ENCODE data around the gene TRIM72.

The TRIM72 gene

GRCh38 chr16:31184888-31185287, 29.0 kb upstream of the TRIM72 start:
- H3K36me3 ChIP-seq (ENCODE audit: control insufficient read depth, insufficient read depth, low read length), result peaks cover 49% of the 10 kb centered on the region
- H3K27ac ChIP-seq (ENCODE audit: low read depth, low read length), result no peak overlapping the region
- H3K4me1 ChIP-seq (ENCODE audit: control insufficient read depth, insufficient read depth, low read length), result peaks cover 15% of the 10 kb centered on the region
- no peak overlapping the region for H3K4me3 ChIP-seq (ENCODE audit: low read length)
- no peaks in the 10 kb centered on the region for H3K27me3 ChIP-seq (ENCODE audit: control insufficient read depth, insufficient read depth, low read length)
- H3K9ac ChIP-seq (ENCODE audit: low read length), result no peak overlapping the region

GRCh38 chr16:31185339-31185738, 28.6 kb upstream of the TRIM72 start:
- Histone ChIP-seq H3K27ac (ENCODE audit: low read depth, low read length) (no peak overlapping the region), H3K27me3 (ENCODE audit: control insufficient read depth, insufficient read depth, low read length) (no peaks in the 10 kb centered on the region), H3K4me1 (ENCODE audit: control insufficient read depth, insufficient read depth, low read length) (peaks cover 15% of the 10 kb centered on the region), H3K36me3 (ENCODE audit: control insufficient read depth, insufficient read depth, low read length) (peaks cover 54% of the 10 kb centered on the region), H3K4me3 (ENCODE audit: low read length) (no peak overlapping the region), H3K9ac (ENCODE audit: low read length) (no peak overlapping the region)

GRCh38 chr16:31186176-31186575, 27.7 kb upstream of the TRIM72 start:
- H3K27me3 ChIP-seq (ENCODE audit: control insufficient read depth, insufficient read depth, low read length), result no peaks in the 10 kb centered on the region
- H3K9ac ChIP-seq (ENCODE audit: low read length), result no peak overlapping the region
- H3K4me3 ChIP-seq (ENCODE audit: low read length), result no peak overlapping the region
- peaks cover 14% of the 10 kb centered on the region for H3K4me1 ChIP-seq (ENCODE audit: control insufficient read depth, insufficient read depth, low read length)
- peaks cover 62% of the 10 kb centered on the region for H3K36me3 ChIP-seq (ENCODE audit: control insufficient read depth, insufficient read depth, low read length)
- no peak overlapping the region for H3K27ac ChIP-seq (ENCODE audit: low read depth, low read length)

GRCh38 chr16:31186930-31187807, 26.8 kb upstream of the TRIM72 start:
- Histone ChIP-seq H3K27me3 (ENCODE audit: control insufficient read depth, insufficient read depth, low read length) (no peaks in the 10 kb centered on the region), H3K27ac (ENCODE audit: low read depth, low read length) (no peak overlapping the region), H3K9ac (ENCODE audit: low read length) (no peak overlapping the region), H3K4me3 (ENCODE audit: low read length) (no peak overlapping the region), H3K36me3 (ENCODE audit: control insufficient read depth, insufficient read depth, low read length) (peaks cover 72% of the 10 kb centered on the region), H3K4me1 (ENCODE audit: control insufficient read depth, insufficient read depth, low read length) (peaks cover 8% of the 10 kb centered on the region)

GRCh38 chr16:31187808-31188189, 26.1 kb upstream of the TRIM72 start:
- Histone ChIP-seq H3K27me3 (ENCODE audit: control insufficient read depth, insufficient read depth, low read length) (no peaks in the 10 kb centered on the region), H3K36me3 (ENCODE audit: control insufficient read depth, insufficient read depth, low read length) (peaks cover 73% of the 10 kb centered on the region), H3K27ac (ENCODE audit: low read depth, low read length) (no peak overlapping the region), H3K4me3 (ENCODE audit: low read length) (no peak overlapping the region), H3K4me1 (ENCODE audit: control insufficient read depth, insufficient read depth, low read length) (peaks cover 7% of the 10 kb centered on the region), H3K9ac (ENCODE audit: low read length) (no peak overlapping the region)

- no peaks in the 10 kb centered on the region for H3K27me3 ChIP-seq (ENCODE audit: control insufficient read depth, insufficient read depth, low read length)
- H3K4me1 ChIP-seq (ENCODE audit: control insufficient read depth, insufficient read depth, low read length), result no peaks in the 10 kb centered on the region
- H3K36me3 ChIP-seq (ENCODE audit: control insufficient read depth, insufficient read depth, low read length), result peaks cover 76% of the 10 kb centered on the region
- H3K27ac ChIP-seq (ENCODE audit: low read depth, low read length), result no peak overlapping the region
- no peak overlapping the region for H3K9ac ChIP-seq (ENCODE audit: low read length)
- H3K4me3 ChIP-seq (ENCODE audit: low read length), result no peak overlapping the region
These were observed 25.2 kb upstream of the TRIM72 start for GRCh38 chr16:31188450-31189411.

- Histone ChIP-seq H3K9ac (ENCODE audit: low read length) (no peak overlapping the region), H3K27ac (ENCODE audit: low read depth, low read length) (no peak overlapping the region), H3K36me3 (ENCODE audit: control insufficient read depth, insufficient read depth, low read length) (peaks cover 75% of the 10 kb centered on the region), H3K4me3 (ENCODE audit: low read length) (no peak overlapping the region), H3K27me3 (ENCODE audit: control insufficient read depth, insufficient read depth, low read length) (no peaks in the 10 kb centered on the region), H3K4me1 (ENCODE audit: control insufficient read depth, insufficient read depth, low read length) (no peaks in the 10 kb centered on the region)
These were observed 24.5 kb upstream of the TRIM72 start for GRCh38 chr16:31189412-31189778.

- H3K27me3 ChIP-seq (ENCODE audit: control insufficient read depth, insufficient read depth, low read length), result no peaks in the 10 kb centered on the region
- no peak overlapping the region for H3K4me3 ChIP-seq (ENCODE audit: low read length)
- peaks cover 72% of the 10 kb centered on the region for H3K36me3 ChIP-seq (ENCODE audit: control insufficient read depth, insufficient read depth, low read length)
- no peaks in the 10 kb centered on the region for H3K4me1 ChIP-seq (ENCODE audit: control insufficient read depth, insufficient read depth, low read length)
- no peak overlapping the region for H3K27ac ChIP-seq (ENCODE audit: low read depth, low read length)
- no peak overlapping the region for H3K9ac ChIP-seq (ENCODE audit: low read length)
These were observed 23.9 kb upstream of the TRIM72 start for GRCh38 chr16:31190061-31190460.

- H3K27me3 ChIP-seq (ENCODE audit: control insufficient read depth, insufficient read depth, low read length), result no peaks in the 10 kb centered on the region
- H3K9ac ChIP-seq (ENCODE audit: low read length), result no peak overlapping the region
- no peak overlapping the region for H3K4me3 ChIP-seq (ENCODE audit: low read length)
- no peak overlapping the region for H3K27ac ChIP-seq (ENCODE audit: low read depth, low read length)
- H3K36me3 ChIP-seq (ENCODE audit: control insufficient read depth, insufficient read depth, low read length), result peaks cover 67% of the 10 kb centered on the region
- H3K4me1 ChIP-seq (ENCODE audit: control insufficient read depth, insufficient read depth, low read length), result no peaks in the 10 kb centered on the region
These were observed 23.0 kb upstream of the TRIM72 start for GRCh38 chr16:31190818-31191444.

GRCh38 chr16:31191697-31192428, 22.1 kb upstream of the TRIM72 start:
- no peaks in the 10 kb centered on the region for H3K4me1 ChIP-seq (ENCODE audit: control insufficient read depth, insufficient read depth, low read length)
- no peak overlapping the region for H3K27ac ChIP-seq (ENCODE audit: low read depth, low read length)
- no peak overlapping the region for H3K9ac ChIP-seq (ENCODE audit: low read length)
- no peak overlapping the region for H3K4me3 ChIP-seq (ENCODE audit: low read length)
- peaks cover 65% of the 10 kb centered on the region for H3K36me3 ChIP-seq (ENCODE audit: control insufficient read depth, insufficient read depth, low read length)
- H3K27me3 ChIP-seq (ENCODE audit: control insufficient read depth, insufficient read depth, low read length), result no peaks in the 10 kb centered on the region

GRCh38 chr16:31192856-31193642, 20.9 kb upstream of the TRIM72 start:
- Histone ChIP-seq H3K9ac (ENCODE audit: low read length) (no peak overlapping the region), H3K4me3 (ENCODE audit: low read length) (no peak overlapping the region), H3K27ac (ENCODE audit: low read depth, low read length) (no peak overlapping the region), H3K4me1 (ENCODE audit: control insufficient read depth, insufficient read depth, low read length) (no peaks in the 10 kb centered on the region), H3K36me3 (ENCODE audit: control insufficient read depth, insufficient read depth, low read length) (peaks cover 63% of the 10 kb centered on the region), H3K27me3 (ENCODE audit: control insufficient read depth, insufficient read depth, low read length) (no peaks in the 10 kb centered on the region)
